Peyer's patch (tissue), 4 donors: ENCODE results near the gene SLC5A11.

Source experiments
- CTCF ChIP-seq, 6 experiments: fragments of 450-650 bp in 4 of 6; fragments of 200-600 bp in 2 of 6; sonication (generic) in 1 of 6; IDR thresholded peaks; one replicate each; pipeline ENCODE4 v1.5.1; 2017 to 2019; ENCODE audit warnings: antibody characterized with exemption in 6 of 6, mild to moderate bottlenecking in 3 of 6, moderate library complexity in 1 of 6
- POLR2A ChIP-seq, 2 donors: fragments of 450-650 bp; IDR thresholded peaks; one replicate each; pipeline ENCODE4 v1.5.1; 2017; ENCODE audit warnings: antibody characterized with exemption in 2 of 2, mild to moderate bottlenecking in 2 of 2, moderate library complexity in 2 of 2

- TF ChIP-seq CTCF (IDR thresholded peaks at IDR 0.05) = no peak
- TF ChIP-seq POLR2A (IDR thresholded peaks at IDR 0.05) = no peak
Observed at GRCh38 chr16:24853169-24853824, 7.5 kb downstream of the SLC5A11 start.
